Measurements from ENCODE around the gene UBE3C.

GRCh38 chr7:157121184-157121715, 17.5 kb upstream of the UBE3C start:
- TF ChIP-seq ERF (CRISPR knock-in tag; IDR thresholded peaks at IDR 0.05) (no peak), REST (IDR thresholded peaks at IDR 0.05; ENCODE audit: borderline replicate concordance) (no peak), REST (CRISPR knock-in tag; IDR thresholded peaks at IDR 0.05; ENCODE audit: low read depth) (no peak), MAX (CRISPR knock-in tag; IDR thresholded peaks at IDR 0.05) (no peak), FOXA1 (IDR thresholded peaks at IDR 0.05; ENCODE audit: borderline replicate concordance) (no peak)
- TF ChIP-seq, protein P1, sequence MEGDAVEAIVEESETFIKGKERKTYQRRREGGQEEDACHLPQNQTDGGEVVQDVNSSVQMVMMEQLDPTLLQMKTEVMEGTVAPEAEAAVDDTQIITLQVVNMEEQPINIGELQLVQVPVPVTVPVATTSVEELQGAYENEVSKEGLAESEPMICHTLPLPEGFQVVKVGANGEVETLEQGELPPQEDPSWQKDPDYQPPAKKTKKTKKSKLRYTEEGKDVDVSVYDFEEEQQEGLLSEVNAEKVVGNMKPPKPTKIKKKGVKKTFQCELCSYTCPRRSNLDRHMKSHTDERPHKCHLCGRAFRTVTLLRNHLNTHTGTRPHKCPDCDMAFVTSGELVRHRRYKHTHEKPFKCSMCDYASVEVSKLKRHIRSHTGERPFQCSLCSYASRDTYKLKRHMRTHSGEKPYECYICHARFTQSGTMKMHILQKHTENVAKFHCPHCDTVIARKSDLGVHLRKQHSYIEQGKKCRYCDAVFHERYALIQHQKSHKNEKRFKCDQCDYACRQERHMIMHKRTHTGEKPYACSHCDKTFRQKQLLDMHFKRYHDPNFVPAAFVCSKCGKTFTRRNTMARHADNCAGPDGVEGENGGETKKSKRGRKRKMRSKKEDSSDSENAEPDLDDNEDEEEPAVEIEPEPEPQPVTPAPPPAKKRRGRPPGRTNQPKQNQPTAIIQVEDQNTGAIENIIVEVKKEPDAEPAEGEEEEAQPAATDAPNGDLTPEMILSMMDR (IDR thresholded peaks at IDR 0.05 in 2 of 3, conservative IDR thresholded peaks at IDR 0.05 in 1 of 3; ENCODE audit: insufficient read depth in 2 of 3, low read depth in 1 of 3, low read length in 3 of 3) = no peak
- TF ChIP-seq, protein P2, sequence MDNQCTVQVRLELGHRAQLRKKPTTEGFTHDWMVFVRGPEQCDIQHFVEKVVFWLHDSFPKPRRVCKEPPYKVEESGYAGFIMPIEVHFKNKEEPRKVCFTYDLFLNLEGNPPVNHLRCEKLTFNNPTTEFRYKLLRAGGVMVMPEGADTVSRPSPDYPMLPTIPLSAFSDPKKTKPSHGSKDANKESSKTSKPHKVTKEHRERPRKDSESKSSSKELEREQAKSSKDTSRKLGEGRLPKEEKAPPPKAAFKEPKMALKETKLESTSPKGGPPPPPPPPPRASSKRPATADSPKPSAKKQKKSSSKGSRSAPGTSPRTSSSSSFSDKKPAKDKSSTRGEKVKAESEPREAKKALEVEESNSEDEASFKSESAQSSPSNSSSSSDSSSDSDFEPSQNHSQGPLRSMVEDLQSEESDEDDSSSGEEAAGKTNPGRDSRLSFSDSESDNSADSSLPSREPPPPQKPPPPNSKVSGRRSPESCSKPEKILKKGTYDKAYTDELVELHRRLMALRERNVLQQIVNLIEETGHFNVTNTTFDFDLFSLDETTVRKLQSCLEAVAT (IDR thresholded peaks at IDR 0.05) = no peak

Measured in K562 (cell line).